ENCODE results near the gene APOL2. TPM values are rescaled to one million over a fixed set of nuclear protein-coding genes. Genes with fewer than 3 reads are reported as not detected.

APOL2 gene
- total RNA-seq, 1 donor from 2014 or later: 15.7 TPM

DNA sequence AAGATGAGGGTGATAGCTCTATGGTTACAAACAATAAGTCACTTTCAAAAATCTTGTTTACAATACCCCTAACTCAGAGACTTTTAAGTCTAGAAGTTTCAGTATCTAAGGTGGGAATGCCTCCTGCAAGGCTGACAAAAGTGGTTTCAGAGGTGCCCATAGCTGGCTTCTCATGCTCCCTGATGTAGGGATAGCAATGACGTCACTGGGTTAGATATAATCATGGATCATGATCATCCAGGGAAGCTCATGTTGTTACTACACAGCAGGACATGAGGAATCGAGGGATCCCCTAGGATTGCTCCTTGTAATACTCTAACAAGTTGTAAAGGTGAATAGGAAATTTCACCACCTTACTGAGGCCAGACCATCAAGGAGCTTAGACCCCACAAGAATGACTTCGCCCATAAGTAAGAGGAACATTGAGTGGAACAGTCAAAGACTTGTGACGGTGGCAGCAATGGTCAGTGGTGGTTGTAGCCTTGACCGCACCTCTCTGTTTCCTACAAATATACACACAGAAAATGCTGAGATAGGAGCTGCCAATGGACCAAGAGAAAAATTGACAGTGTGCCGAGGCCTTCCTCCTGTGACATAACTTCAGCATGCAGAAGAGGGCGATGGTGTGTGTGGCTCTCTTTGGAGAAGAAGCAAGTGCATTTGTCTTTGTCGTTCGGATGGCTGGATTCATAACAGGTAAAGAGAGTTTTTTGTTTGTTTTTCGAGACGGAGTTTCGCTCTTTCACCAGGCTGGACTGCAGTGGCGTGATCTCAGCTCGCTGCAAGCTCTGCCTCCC is 53.3 kb downstream of the APOL2 start:
- no peaks in the 10 kb centered on the region for H3K36me3 Mint-ChIP-seq (ENCODE audit: low read depth)
- no peak overlapping the region for H3K27ac Mint-ChIP-seq (ENCODE audit: unreplicated experiment)
- TF ChIP-seq CTCF (conservative IDR thresholded peaks at IDR 0.05): no peak
- H3K4me1 Mint-ChIP-seq: peaks cover 4% of the 10 kb centered on the region
- peaks cover 2% of the 10 kb centered on the region for H3K27me3 Mint-ChIP-seq (ENCODE audit: low read depth)
- DNase-seq (ENCODE audit: low read depth, low spot score): no peak
- no peaks in the 10 kb centered on the region for H3K9me3 Mint-ChIP-seq
- H3K4me3 Mint-ChIP-seq: no peak overlapping the region

DNA sequence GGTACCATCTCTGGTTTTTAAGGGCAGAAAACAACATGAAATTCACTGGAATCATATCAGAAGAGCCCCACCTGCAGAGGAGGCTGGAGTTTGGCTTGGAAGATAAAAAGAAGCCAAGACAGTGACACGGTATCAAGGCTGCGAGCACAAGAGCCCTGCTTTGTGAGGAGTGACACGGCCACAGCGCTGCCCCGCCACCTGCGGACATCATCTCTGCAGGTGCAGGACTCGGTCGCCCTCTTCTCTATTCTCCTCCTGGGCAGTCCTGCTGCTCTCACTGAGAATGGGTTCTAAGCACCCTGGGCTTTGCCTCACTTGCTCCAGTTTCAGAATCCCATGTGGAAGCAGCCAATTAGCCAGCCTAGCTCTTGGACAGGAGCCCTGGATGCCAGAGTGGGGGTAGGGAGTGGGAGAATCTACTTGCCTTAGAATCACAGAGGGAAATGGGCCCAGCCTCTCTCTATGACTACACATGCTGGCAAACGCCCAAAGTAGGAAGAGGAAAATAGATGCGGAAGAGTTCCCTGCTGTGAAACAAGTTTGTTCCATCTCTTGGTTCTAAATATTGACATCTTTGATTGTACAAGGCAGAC is 54.8 kb downstream of the APOL2 start:
- no peaks in the 10 kb centered on the region for H3K4me1 Mint-ChIP-seq

DNA sequence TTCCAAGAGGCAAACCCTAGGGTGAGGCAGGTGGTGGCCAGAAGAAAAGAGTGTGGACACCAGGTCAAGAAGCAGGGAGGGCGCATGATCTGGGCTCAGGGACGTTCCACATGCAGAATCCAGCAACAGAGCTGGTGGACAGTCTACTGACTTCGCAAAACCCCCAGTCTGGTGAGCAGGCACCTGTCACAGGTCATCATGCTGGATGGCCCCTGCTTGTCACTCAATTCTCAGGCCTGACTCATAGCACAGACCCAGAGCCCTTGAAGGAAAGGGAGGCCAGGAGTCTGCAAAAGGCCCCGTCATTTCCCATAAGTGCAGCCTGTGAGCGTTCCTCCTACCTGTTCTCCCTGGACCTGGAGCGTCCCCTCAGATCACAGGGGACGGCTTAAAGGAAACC is 55.9 kb downstream of the APOL2 start:
- DNase-seq (ENCODE audit: low read depth, low spot score): no peak
- Mint-ChIP-seq H3K36me3 (ENCODE audit: low read depth) (no peaks in the 10 kb centered on the region), H3K27ac (ENCODE audit: unreplicated experiment) (no peak overlapping the region), H3K4me3 (no peak overlapping the region), H3K9me3 (no peaks in the 10 kb centered on the region), H3K27me3 (ENCODE audit: low read depth) (peaks cover 2% of the 10 kb centered on the region), H3K4me1 (no peaks in the 10 kb centered on the region)
- no peak for TF ChIP-seq CTCF (conservative IDR thresholded peaks at IDR 0.05)

More for the DNA sequence above, 54.8 kb downstream of the APOL2 start:
- DNase-seq (ENCODE audit: low read depth, low spot score): no peak
- no peak for TF ChIP-seq CTCF (conservative IDR thresholded peaks at IDR 0.05)
- Mint-ChIP-seq H3K27me3 (ENCODE audit: low read depth) (peaks cover 2% of the 10 kb centered on the region), H3K27ac (ENCODE audit: unreplicated experiment) (no peak overlapping the region), H3K4me3 (no peak overlapping the region), H3K9me3 (no peaks in the 10 kb centered on the region), H3K36me3 (ENCODE audit: low read depth) (no peaks in the 10 kb centered on the region)

GRCh38 chr22:36182857-36183256 is 56.5 kb downstream of the APOL2 start:
- no peaks in the 10 kb centered on the region for H3K4me1 Mint-ChIP-seq
- no peak overlapping the region for H3K27ac Mint-ChIP-seq (ENCODE audit: unreplicated experiment)
- no peak overlapping the region for H3K4me3 Mint-ChIP-seq
- no peak for TF ChIP-seq CTCF (conservative IDR thresholded peaks at IDR 0.05)
- H3K9me3 Mint-ChIP-seq: no peaks in the 10 kb centered on the region
- H3K36me3 Mint-ChIP-seq (ENCODE audit: low read depth): no peaks in the 10 kb centered on the region
- DNase-seq (ENCODE audit: low read depth, low spot score): no peak
- H3K27me3 Mint-ChIP-seq (ENCODE audit: low read depth): peaks cover 2% of the 10 kb centered on the region

- Mint-ChIP-seq H3K4me1 (no peaks in the 10 kb centered on the region), H3K27ac (ENCODE audit: unreplicated experiment) (no peak overlapping the region), H3K36me3 (ENCODE audit: low read depth) (no peaks in the 10 kb centered on the region), H3K27me3 (ENCODE audit: low read depth) (peaks cover 2% of the 10 kb centered on the region), H3K4me3 (no peak overlapping the region), H3K9me3 (no peaks in the 10 kb centered on the region)
- DNase-seq (ENCODE audit: low read depth, low spot score): no peak
- TF ChIP-seq CTCF (conservative IDR thresholded peaks at IDR 0.05): no peak
Measured at GRCh38 chr22:36182056-36182455, 57.3 kb downstream of the APOL2 start.
